SK-N-SH treated with all-trans-retinoic acid at 6 μM for 48 hours (cell line): Measurements from ENCODE around the gene FAM53A.

Source experiments
- ARNTL ChIP-seq: fragments of 450-650 bp; formaldehyde crosslinking; IDR thresholded peaks from 2 replicates; pipeline ENCODE4 v1.5.0; 2020; ENCODE audit warnings: low read depth, mild to moderate bottlenecking, moderate library complexity, borderline replicate concordance
- BACH2 ChIP-seq: fragments of 250-450 bp; sonication (Bioruptor Pico); IDR thresholded peaks from 2 replicates; pipeline ENCODE4 v1.9.0; 2021; ENCODE audit warnings: mild to moderate bottlenecking, borderline replicate concordance
- CREB5 ChIP-seq: fragments of 250-450 bp; sonication (Bioruptor Pico); IDR thresholded peaks from 2 replicates; pipeline ENCODE4 v1.5.1; 2020; ENCODE audit warnings: low read depth, mild to moderate bottlenecking, moderate library complexity
- CSRNP3 ChIP-seq: fragments of 250-450 bp; sonication (Bioruptor Pico); IDR thresholded peaks from 2 replicates; pipeline ENCODE4 v1.5.1; 2021; ENCODE audit warnings: mild to moderate bottlenecking, moderate library complexity
- ESRRG ChIP-seq: fragments of 250-450 bp; sonication (Bioruptor Pico); IDR thresholded peaks from 2 replicates; pipeline ENCODE4 v1.6.1; 2021; ENCODE audit warnings: mild to moderate bottlenecking
- GLIS3 ChIP-seq: fragments of 250-450 bp; sonication (Bioruptor Pico); IDR thresholded peaks from 2 replicates; pipeline ENCODE4 v1.5.0; 2020; ENCODE audit warnings: mild to moderate bottlenecking, moderate library complexity
- PATZ1 ChIP-seq: fragments of 250-450 bp; sonication (Bioruptor Pico); IDR thresholded peaks from 2 replicates; pipeline ENCODE4 v1.8.0; 2020; ENCODE audit warnings: mild to moderate bottlenecking, moderate library complexity, borderline replicate concordance
- POU6F1 ChIP-seq: fragments of 250-450 bp; sonication (Bioruptor Pico); IDR thresholded peaks from 2 replicates; pipeline ENCODE4 v1.8.0; 2021; ENCODE audit warnings: low read depth, mild to moderate bottlenecking, moderate library complexity, borderline replicate concordance
- PPARA ChIP-seq: fragments of 250-450 bp; sonication (Bioruptor Pico); IDR thresholded peaks from 2 replicates; pipeline ENCODE4 v1.5.0; 2020; ENCODE audit warnings: mild to moderate bottlenecking, borderline replicate concordance
- RARB ChIP-seq: fragments of 250-450 bp; sonication (Bioruptor Pico); IDR thresholded peaks from 2 replicates; pipeline ENCODE4 v1.8.0; 2021; ENCODE audit warnings: mild to moderate bottlenecking, moderate library complexity
- TCF4 ChIP-seq: fragments of 250-450 bp; sonication (Bioruptor Pico); IDR thresholded peaks from 2 replicates; pipeline ENCODE4 v1.8.0; 2021; ENCODE audit warnings: mild to moderate bottlenecking, moderate library complexity, borderline replicate concordance
- ZC3H10 ChIP-seq: fragments of 250-450 bp; sonication (Bioruptor Pico); IDR thresholded peaks from 2 replicates; pipeline ENCODE4 v1.5.1; 2021; ENCODE audit warnings: mild to moderate bottlenecking, moderate library complexity
- ZNF565 ChIP-seq: fragments of 450-650 bp; formaldehyde crosslinking; conservative IDR thresholded peaks from 2 replicates; pipeline ENCODE4 v1.5.0; 2020; ENCODE audit warnings: low read depth, mild to moderate bottlenecking, moderate library complexity
- ZNF8 ChIP-seq: fragments of 450-650 bp; formaldehyde crosslinking; IDR thresholded peaks from 2 replicates; pipeline ENCODE4 v1.5.0; 2020; ENCODE audit warnings: mild to moderate bottlenecking, moderate library complexity

- TF ChIP-seq POU6F1 (CRISPR knock-in tag), result no peak
- no peak for TF ChIP-seq BACH2
- TF ChIP-seq PATZ1 (CRISPR knock-in tag), result no peak
- no peak for TF ChIP-seq ZNF565 (CRISPR knock-in tag)
- no peak for TF ChIP-seq CREB5 (CRISPR knock-in tag)
- TF ChIP-seq RARB, result no peak
- no peak for TF ChIP-seq ZC3H10
- TF ChIP-seq ZNF8 (CRISPR knock-in tag), result no peak
- no peak for TF ChIP-seq ESRRG (CRISPR knock-in tag)
- TF ChIP-seq ARNTL (CRISPR knock-in tag), result no peak
- no peak for TF ChIP-seq TCF4
- TF ChIP-seq PPARA (CRISPR knock-in tag), result no peak
- no peak for TF ChIP-seq CSRNP3 (CRISPR knock-in tag)
- TF ChIP-seq GLIS3, result no peak
Observed at GRCh38 chr4:1730532-1731135, 46.5 kb upstream of the FAM53A start.
